Hepatocyte (in vitro differentiated cells): ENCODE results near the gene RLN3. TPM values are rescaled to one million over a fixed set of nuclear protein-coding genes. Genes with fewer than 3 reads are reported as not detected.

Source experiments
- DNase-seq: peaks from one replicate; pipeline ENCODE4 v3.0.0-alpha.2; 2016; ENCODE audit warnings: low spot score
- H2AFZ ChIP-seq: fragments of 200-600 bp; sonication (generic); 2 replicates; pipeline ENCODE4 v1.6.0; 2016; ENCODE audit warnings: antibody characterized with exemption, mild to moderate bottlenecking
- H3K27ac ChIP-seq: fragments of 200-600 bp; sonication (generic); 2 replicates; pipeline ENCODE4 v1.5.1; 2016; ENCODE audit warnings: mild to moderate bottlenecking
- H3K27me3 ChIP-seq: fragments of 200-600 bp; sonication (generic); 2 replicates; pipeline ENCODE4 v1.6.1; 2016
- H3K36me3 ChIP-seq: fragments of 200-600 bp; sonication (generic); replicated peaks from 2 replicates; pipeline ENCODE4 v1.5.1; 2016; ENCODE audit warnings: low read depth; ENCODE audit not compliant: insufficient read depth
- H3K4me1 ChIP-seq: fragments of 200-600 bp; sonication (generic); 2 replicates; pipeline ENCODE4 v1.5.1; 2016; ENCODE audit warnings: mild to moderate bottlenecking, moderate library complexity; ENCODE audit not compliant: insufficient read depth
- H3K4me2 ChIP-seq: fragments of 200-600 bp; sonication (generic); 2 replicates; pipeline ENCODE4 v1.6.0; 2016
- H3K4me3 ChIP-seq: fragments of 200-600 bp; sonication (generic); 2 replicates; pipeline ENCODE4 v1.5.1; 2016; ENCODE audit warnings: mild to moderate bottlenecking
- H3K79me2 ChIP-seq: fragments of 200-600 bp; sonication (generic); 2 replicates; pipeline ENCODE4 v1.6.0; 2017; ENCODE audit warnings: mild to moderate bottlenecking
- H3K9me2 ChIP-seq: fragments of 200-600 bp; sonication (generic); replicated peaks from 2 replicates; pipeline ENCODE4 v1.6.0; 2017; ENCODE audit warnings: mild to moderate bottlenecking; ENCODE audit not compliant: insufficient read depth
- H3K9me3 ChIP-seq: fragments of 200-600 bp; sonication (generic); 2 replicates; pipeline ENCODE4 v1.5.1; 2016; ENCODE audit warnings: low read depth, mild to moderate bottlenecking
- H4K20me1 ChIP-seq: fragments of 200-600 bp; sonication (generic); 2 replicates; pipeline ENCODE4 v1.6.0; 2016; ENCODE audit warnings: mild to moderate bottlenecking; ENCODE audit not compliant: insufficient read depth, poor library complexity, severe bottlenecking
- CTCF ChIP-seq: fragments of 200-600 bp; sonication (generic); IDR thresholded peaks from 2 replicates; pipeline ENCODE4 v1.5.1; 2016; ENCODE audit warnings: antibody characterized with exemption, mild to moderate bottlenecking; ENCODE audit not compliant: poor library complexity
- EZH2 ChIP-seq: fragments of 200-600 bp; sonication (generic); IDR thresholded peaks from 2 replicates; pipeline ENCODE4 v1.6.1; 2016; ENCODE audit warnings: antibody characterized with exemption, mild to moderate bottlenecking, borderline replicate concordance
- EZH2phosphoT487 ChIP-seq: fragments of 200-600 bp; sonication (generic); IDR thresholded peaks from one replicate; pipeline ENCODE4 v1.6.1; 2018; ENCODE audit warnings: antibody characterized with exemption, mild to moderate bottlenecking, low read depth, moderate library complexity; ENCODE audit not compliant: unreplicated experiment, severe bottlenecking
- WGBS: methylation state at CpG from one replicate; pipeline ENCODE4 v1.1.6; 2016; ENCODE audit warnings: low lambda C conversion rate; ENCODE audit errors: missing lambda C conversion rate; 5-methylcytosine and 5-hydroxymethylcytosine counted together
- polyA plus RNA-seq: library from polyadenylated mRNA; unstranded; fragments of >200 nt; fragmentation: Nextera tagmentation; extraction: Ambion mirVana; gene quantifications from 2 replicates; pipeline ENCODE4 v1.2.1, GENCODE V29; 2016
- total RNA-seq: library from RNA; depleted of rRNA; stranded (reverse); fragments of >200 nt; gene quantifications from 2 replicates; pipeline ENCODE4 v1.2.3, GENCODE V29; 2014

The RLN3 gene
- total and polyA plus RNA-seq, 2 experiments from 2014 or later: not detected

- Histone ChIP-seq H3K27ac (no peak overlapping the region), H3K9me2 (no peaks in the 10 kb centered on the region), H3K9me3 (no peaks in the 10 kb centered on the region), H2AFZ (no peak overlapping the region), H3K79me2 (no peaks in the 10 kb centered on the region), H3K4me1 (peaks cover 12% of the 10 kb centered on the region), H4K20me1 (no peaks in the 10 kb centered on the region), H3K27me3 (no peaks in the 10 kb centered on the region), H3K4me3 (no peak overlapping the region), H3K36me3 (no peaks in the 10 kb centered on the region), H3K4me2 (no peak overlapping the region)
- DNase-seq: no peak
- 97% methylated on average over 16 of the region's 17 CpGs for WGBS
- no peak for TF ChIP-seq EZH2phosphoT487
- no peak for TF ChIP-seq CTCF
- TF ChIP-seq EZH2: no peak
These were observed 45.9 kb upstream of the RLN3 start for GRCh38 chr19:13981988-13982501.

- Histone ChIP-seq H3K9me3 (no peaks in the 10 kb centered on the region), H3K9me2 (no peaks in the 10 kb centered on the region), H2AFZ (no peak overlapping the region), H3K4me2 (no peak overlapping the region), H4K20me1 (no peaks in the 10 kb centered on the region), H3K79me2 (no peaks in the 10 kb centered on the region), H3K4me3 (no peak overlapping the region), H3K27me3 (no peaks in the 10 kb centered on the region), H3K27ac (no peak overlapping the region), H3K36me3 (no peaks in the 10 kb centered on the region), H3K4me1 (peaks cover 12% of the 10 kb centered on the region)
- WGBS: 98% methylated on average over 9 of the region's 9 CpGs
- TF ChIP-seq EZH2: no peak
- DNase-seq: no peak
These were observed 45.2 kb upstream of the RLN3 start for GRCh38 chr19:13982773-13983172.

DNA sequence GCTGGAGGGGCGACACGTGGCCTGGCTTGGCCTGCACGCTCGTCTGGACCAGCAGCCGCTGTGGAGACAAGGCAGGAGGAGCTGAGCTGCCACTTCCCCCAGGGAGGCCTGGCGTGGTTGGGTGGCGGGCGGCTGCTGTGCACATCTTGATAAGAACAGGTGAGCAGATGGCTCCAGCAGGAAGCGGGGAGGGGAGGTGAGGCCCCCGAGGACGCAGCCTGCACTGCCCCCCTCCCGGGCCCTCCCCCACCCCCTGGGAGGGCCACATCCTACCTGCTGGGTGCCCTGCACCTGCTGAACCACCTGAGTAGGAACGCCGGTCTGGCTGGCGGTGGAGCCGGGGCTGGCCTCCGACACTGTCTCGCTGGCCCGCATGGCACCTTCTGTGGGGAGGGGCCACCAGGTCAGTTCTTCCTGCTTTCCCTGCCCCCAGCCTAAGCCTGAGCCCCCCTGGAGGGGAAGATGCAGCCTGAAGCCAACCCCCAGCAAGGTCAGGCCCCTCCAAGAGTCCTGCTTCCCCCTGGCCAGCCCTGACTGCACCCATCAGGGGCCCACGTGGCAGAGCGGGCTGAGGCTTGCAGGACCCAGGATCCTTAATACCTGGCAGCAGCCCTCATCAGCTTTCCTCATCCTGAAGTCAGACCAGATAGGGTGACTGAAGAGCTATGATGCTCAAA lies 44.6 kb upstream of the RLN3 start:
- DNase-seq: no peak
- Histone ChIP-seq H3K4me3 (no peak overlapping the region), H3K79me2 (no peaks in the 10 kb centered on the region), H3K9me3 (no peaks in the 10 kb centered on the region), H3K4me2 (no peak overlapping the region), H3K36me3 (no peaks in the 10 kb centered on the region), H3K9me2 (no peaks in the 10 kb centered on the region), H4K20me1 (no peaks in the 10 kb centered on the region), H3K27me3 (no peaks in the 10 kb centered on the region), H2AFZ (no peak overlapping the region), H3K27ac (no peak overlapping the region), H3K4me1 (peaks cover 10% of the 10 kb centered on the region)
- WGBS: 88% methylated on average over 12 of the region's 21 CpGs
- TF ChIP-seq EZH2phosphoT487 (no peak), CTCF (no peak), EZH2 (no peak)

- no peak overlapping the region for H3K4me3 ChIP-seq
- H3K36me3 ChIP-seq: no peaks in the 10 kb centered on the region
- H3K79me2 ChIP-seq: no peaks in the 10 kb centered on the region
- H2AFZ ChIP-seq: no peak overlapping the region
- no peaks in the 10 kb centered on the region for H4K20me1 ChIP-seq
- peaks cover 6% of the 10 kb centered on the region for H3K4me1 ChIP-seq
- H3K27me3 ChIP-seq: no peaks in the 10 kb centered on the region
- H3K9me2 ChIP-seq: no peaks in the 10 kb centered on the region
- DNase-seq: no peak
- WGBS: 78% methylated on average over 10 of the region's 15 CpGs
- TF ChIP-seq CTCF: no peak
- TF ChIP-seq EZH2phosphoT487: no peak
- no peak for TF ChIP-seq EZH2
- no peak overlapping the region for H3K27ac ChIP-seq
- H3K9me3 ChIP-seq: no peaks in the 10 kb centered on the region
- no peak overlapping the region for H3K4me2 ChIP-seq
These were observed 43.8 kb upstream of the RLN3 start for GRCh38 chr19:13984186-13984585.
